GM12873 (cell line): ENCODE measurements around the gene TFCP2L1.

Experiments
- CTCF ChIP-seq: IDR thresholded peaks from 2 replicates; pipeline ENCODE4 v1.5.1; 2012; ENCODE audit warnings: low read depth, mild to moderate bottlenecking, moderate library complexity, low read length, control low read depth; ENCODE audit not compliant: insufficient read depth; ENCODE audit errors: missing control alignments

The TFCP2L1 gene

GRCh38 chr2:121207494-121207893 is 77.5 kb downstream of the TFCP2L1 start:
- TF ChIP-seq CTCF: no peak

- TF ChIP-seq CTCF: no peak
Observed at GRCh38 chr2:121205321-121205942, 79.6 kb downstream of the TFCP2L1 start.

GRCh38 chr2:121203591-121204249 is 81.3 kb downstream of the TFCP2L1 start:
- no peak for TF ChIP-seq CTCF

GRCh38 chr2:121202541-121203310 is 82.3 kb downstream of the TFCP2L1 start:
- no peak for TF ChIP-seq CTCF

- no peak for TF ChIP-seq CTCF
Observed at GRCh38 chr2:121201796-121202195, 83.2 kb downstream of the TFCP2L1 start.

GRCh38 chr2:121200419-121201315 is 84.3 kb downstream of the TFCP2L1 start:
- TF ChIP-seq CTCF: no peak
